SJCRH30 (cell line): ENCODE measurements around the gene KLHL22. TPM values are rescaled to one million over a fixed set of nuclear protein-coding genes. Genes with fewer than 3 reads are reported as not detected.
"Not testable (repeated sequence)": the region's sequence is repeated elsewhere in the genome, so short reads cannot be mapped to it uniquely, and the experiment has no call there.

ENCODE experiments used
- DNase-seq, 2 experiments: peaks; one replicate each; pipeline ENCODE4 v3.0.0-alpha.2; 2015 to 2020
- H3K27ac ChIP-seq: fragments of 250-450 bp; sonication (Bioruptor Pico); 2 replicates; pipeline ENCODE4 v1.5.1; 2020; ENCODE audit warnings: mild to moderate bottlenecking, moderate library complexity
- H3K27me3 ChIP-seq: fragments of 250-450 bp; sonication (Bioruptor Pico); 2 replicates; pipeline ENCODE4 v1.5.1; 2020; ENCODE audit warnings: mild to moderate bottlenecking, moderate library complexity
- H3K36me3 ChIP-seq: fragments of 250-450 bp; sonication (Bioruptor Pico); 2 replicates; pipeline ENCODE4 v1.5.1; 2020; ENCODE audit warnings: mild to moderate bottlenecking, moderate library complexity
- H3K4me1 ChIP-seq: fragments of 250-450 bp; sonication (Bioruptor Pico); 2 replicates; pipeline ENCODE4 v1.5.1; 2020; ENCODE audit warnings: mild to moderate bottlenecking, moderate library complexity
- H3K4me3 ChIP-seq: fragments of 250-450 bp; sonication (Bioruptor Pico); 2 replicates; pipeline ENCODE4 v1.5.1; 2020; ENCODE audit warnings: mild to moderate bottlenecking, moderate library complexity
- H3K9me3 ChIP-seq: fragments of 250-450 bp; sonication (Bioruptor Pico); replicated peaks from 2 replicates; pipeline ENCODE4 v1.5.1; 2020; ENCODE audit warnings: mild to moderate bottlenecking, moderate library complexity
- total RNA-seq: library from RNA; depleted of rRNA; stranded (reverse); fragments of >200 nt; shearing (Covaris generic); gene quantifications from 2 replicates; pipeline ENCODE4 v1.2.3, GENCODE V29; 2014; rRNA removed

Gene KLHL22
- total RNA-seq, result 12.2 and 12.7 TPM in 2 replicates

GRCh38 chr22:20494978-20495860 is at the start of gene KLHL22:
KLHL22 (minus strand) TSS chr22:20495795; CDS start chr22:20489211, 6,584 bp downstream.
- DNase-seq, result peak; percentile 70 to 73
- H3K4me3 ChIP-seq, result peak within 1 kb of the TSS; percentile 76
- H3K27ac ChIP-seq, result peak within 1 kb of the TSS; percentile 72
- H3K36me3 ChIP-seq, result no peaks in the 10 kb centered on the region
- peaks cover 3% of the 10 kb centered on the region for H3K4me1 ChIP-seq
- H3K27me3 ChIP-seq, result no peaks in the 10 kb centered on the region
- H3K9me3 ChIP-seq, result no peaks in the 10 kb centered on the region

DNA sequence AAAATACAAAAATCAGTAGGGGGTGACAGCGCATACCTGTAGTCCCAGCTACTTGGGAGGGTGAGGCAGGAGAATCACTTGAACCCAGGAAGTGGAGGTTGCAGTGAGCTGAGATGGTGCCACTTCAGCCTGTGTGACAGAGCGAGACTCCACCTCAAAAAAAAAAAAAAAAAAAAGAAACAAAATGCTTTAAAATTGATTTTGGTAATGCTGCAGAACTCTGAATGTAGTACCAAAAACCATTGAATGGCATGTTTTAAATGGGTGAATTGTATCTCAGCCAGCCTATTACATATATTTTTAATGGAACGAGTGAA is 49.7 kb upstream of the KLHL22 start:
- H3K27me3 ChIP-seq, H3K4me1 ChIP-seq, H3K9me3 ChIP-seq, DNase-seq, H3K4me3 ChIP-seq, H3K27ac ChIP-seq: not testable (repeated sequence)
- peaks cover 36% of the 10 kb centered on the region for H3K36me3 ChIP-seq

GRCh38 chr22:20542736-20543135 is 47.1 kb upstream of the KLHL22 start:
- no peak for DNase-seq
- H3K27ac ChIP-seq, result no peak overlapping the region
- no peak overlapping the region for H3K4me3 ChIP-seq
- no peaks in the 10 kb centered on the region; the same call in 1 of the 2 replicates for H3K9me3 ChIP-seq
- H3K4me1 ChIP-seq, result no peaks in the 10 kb centered on the region
- H3K27me3 ChIP-seq, result no peaks in the 10 kb centered on the region
- H3K36me3 ChIP-seq, result peaks cover 47% of the 10 kb centered on the region

- Histone ChIP-seq H3K36me3 (peaks cover 49% of the 10 kb centered on the region), H3K4me1 (no peaks in the 10 kb centered on the region), H3K27me3 (no peaks in the 10 kb centered on the region), H3K9me3 (no peaks in the 10 kb centered on the region; the same call in 1 of the 2 replicates), H3K27ac (no peak overlapping the region), H3K4me3 (no peak overlapping the region)
- no peak for DNase-seq
Measured at GRCh38 chr22:20542055-20542454, 46.5 kb upstream of the KLHL22 start.

- H3K36me3 ChIP-seq, result peaks cover 43% of the 10 kb centered on the region
- H3K9me3 ChIP-seq, H3K27me3 ChIP-seq, H3K4me3 ChIP-seq, H3K4me1 ChIP-seq, H3K27ac ChIP-seq, DNase-seq: not testable (repeated sequence)
Measured at GRCh38 chr22:20538875-20539274, 43.3 kb upstream of the KLHL22 start.

DNA sequence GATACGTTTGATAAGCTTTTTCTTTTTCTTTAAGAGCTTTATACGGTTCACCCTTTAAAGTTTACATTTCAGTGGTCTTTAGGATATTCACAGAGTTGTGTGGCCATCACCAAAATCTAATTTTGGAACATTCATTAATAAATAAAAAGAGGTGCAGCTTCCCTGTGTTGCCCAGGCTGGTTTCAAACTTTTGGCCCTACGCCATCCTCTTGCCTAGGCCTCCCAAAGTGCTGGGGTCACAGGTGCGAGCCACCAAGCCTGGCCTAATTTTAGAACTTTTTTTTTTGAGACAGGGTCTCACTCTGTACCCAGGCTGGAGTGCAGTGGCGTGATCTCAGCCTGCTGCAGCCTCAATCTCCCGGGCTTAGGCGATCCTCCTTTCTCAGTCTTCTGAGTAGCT is 42.4 kb upstream of the KLHL22 start:
- H3K27ac ChIP-seq, result no peak overlapping the region
- no peak for DNase-seq

GRCh38 chr22:20537325-20537756 is 41.7 kb upstream of the KLHL22 start:
- H3K4me1 ChIP-seq, result peaks cover 6% of the 10 kb centered on the region; the same call in 1 of the 2 replicates
- no peak for DNase-seq

More for the DNA sequence above, 42.4 kb upstream of the KLHL22 start:
- no peaks in the 10 kb centered on the region for H3K27me3 ChIP-seq
- no peaks in the 10 kb centered on the region; the same call in 1 of the 2 replicates for H3K4me1 ChIP-seq
- H3K4me3 ChIP-seq, result no peak overlapping the region
- peaks cover 40% of the 10 kb centered on the region for H3K36me3 ChIP-seq
- no peaks in the 10 kb centered on the region for H3K9me3 ChIP-seq

GRCh38 chr22:20536590-20537324 is 41.2 kb upstream of the KLHL22 start:
- no peak overlapping the region for H3K27ac ChIP-seq
- no peaks in the 10 kb centered on the region for H3K9me3 ChIP-seq
- no peak overlapping the region for H3K4me3 ChIP-seq
- H3K4me1 ChIP-seq, result peaks cover 12% of the 10 kb centered on the region
- no peak for DNase-seq
- no peaks in the 10 kb centered on the region for H3K27me3 ChIP-seq
- H3K36me3 ChIP-seq, result peaks cover 35% of the 10 kb centered on the region

More at GRCh38 chr22:20537325-20537756, 41.7 kb upstream of the KLHL22 start:
- H3K36me3 ChIP-seq, result peaks cover 35% of the 10 kb centered on the region
- no peak overlapping the region for H3K4me3 ChIP-seq
- no peaks in the 10 kb centered on the region for H3K9me3 ChIP-seq
- H3K27ac ChIP-seq, result no peak overlapping the region
- no peaks in the 10 kb centered on the region for H3K27me3 ChIP-seq

DNA sequence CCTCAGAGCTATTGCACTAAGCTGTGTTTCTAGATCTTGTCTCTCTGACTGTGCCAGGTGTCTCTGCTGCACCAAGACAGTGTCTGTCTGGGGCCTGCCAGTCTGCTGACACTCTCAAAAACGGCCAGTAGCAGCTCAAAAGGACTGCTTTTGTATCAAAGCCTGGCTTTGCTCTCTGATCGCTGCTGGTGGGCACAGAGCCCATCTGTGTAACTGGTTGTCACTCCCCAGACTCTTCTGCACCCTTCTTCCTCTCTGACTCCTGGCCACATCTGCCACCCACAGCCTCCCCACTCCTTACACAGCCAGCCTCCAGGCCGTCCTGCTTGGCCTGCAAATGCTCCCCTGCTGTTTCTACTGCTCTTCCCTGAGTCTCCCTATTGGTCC is 38.3 kb upstream of the KLHL22 start:
- no peak overlapping the region for H3K27ac ChIP-seq
- H3K36me3 ChIP-seq, result peaks cover 19% of the 10 kb centered on the region
- no peak for DNase-seq
- no peaks in the 10 kb centered on the region for H3K9me3 ChIP-seq
- no peak overlapping the region for H3K4me3 ChIP-seq
- peaks cover 27% of the 10 kb centered on the region for H3K4me1 ChIP-seq
- H3K27me3 ChIP-seq, result no peaks in the 10 kb centered on the region

DNA sequence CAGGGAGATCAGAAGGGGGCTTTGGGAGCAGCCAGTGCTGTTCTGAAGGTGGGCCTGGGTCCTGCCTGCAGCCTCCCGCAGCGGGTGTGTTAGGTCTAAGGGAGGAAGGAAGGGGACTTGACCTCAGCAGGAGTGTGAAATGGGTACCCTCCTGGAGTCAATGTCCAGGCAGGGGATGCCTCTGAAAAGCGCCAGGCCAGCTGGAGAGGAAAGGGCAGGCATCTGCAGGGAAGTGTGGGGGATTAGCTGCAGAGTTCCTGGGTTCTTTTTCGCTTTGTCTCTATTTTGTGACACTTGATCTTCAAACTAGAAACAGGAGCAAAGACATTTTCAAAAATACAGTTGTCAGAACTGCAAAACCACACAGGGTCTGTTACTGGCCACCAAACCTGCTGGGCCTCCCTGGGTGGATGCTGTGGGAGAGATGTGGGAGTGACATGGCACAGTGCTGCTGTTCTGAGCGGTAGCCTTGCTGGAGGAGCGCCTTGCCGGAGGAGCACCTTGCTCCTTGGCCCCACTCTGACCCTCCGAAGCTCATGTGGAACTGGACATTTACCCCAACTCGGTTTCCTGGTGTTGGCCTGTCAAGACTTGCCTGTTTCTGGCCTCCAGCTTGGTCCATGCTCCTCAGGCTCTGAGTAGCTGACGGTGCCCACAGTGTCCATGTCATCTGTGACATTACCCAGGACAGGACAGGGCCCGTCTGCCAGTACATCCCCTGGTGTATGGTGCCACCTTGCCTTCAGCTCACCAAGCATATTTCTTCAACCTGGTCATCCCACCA is 37.7 kb upstream of the KLHL22 start:
- no peak for DNase-seq
- H3K4me1 ChIP-seq, result peaks cover 27% of the 10 kb centered on the region
- peaks cover 17% of the 10 kb centered on the region for H3K36me3 ChIP-seq
- H3K27me3 ChIP-seq, result no peaks in the 10 kb centered on the region
- no peak overlapping the region for H3K27ac ChIP-seq
- no peak overlapping the region for H3K4me3 ChIP-seq
- H3K9me3 ChIP-seq, result no peaks in the 10 kb centered on the region

DNA sequence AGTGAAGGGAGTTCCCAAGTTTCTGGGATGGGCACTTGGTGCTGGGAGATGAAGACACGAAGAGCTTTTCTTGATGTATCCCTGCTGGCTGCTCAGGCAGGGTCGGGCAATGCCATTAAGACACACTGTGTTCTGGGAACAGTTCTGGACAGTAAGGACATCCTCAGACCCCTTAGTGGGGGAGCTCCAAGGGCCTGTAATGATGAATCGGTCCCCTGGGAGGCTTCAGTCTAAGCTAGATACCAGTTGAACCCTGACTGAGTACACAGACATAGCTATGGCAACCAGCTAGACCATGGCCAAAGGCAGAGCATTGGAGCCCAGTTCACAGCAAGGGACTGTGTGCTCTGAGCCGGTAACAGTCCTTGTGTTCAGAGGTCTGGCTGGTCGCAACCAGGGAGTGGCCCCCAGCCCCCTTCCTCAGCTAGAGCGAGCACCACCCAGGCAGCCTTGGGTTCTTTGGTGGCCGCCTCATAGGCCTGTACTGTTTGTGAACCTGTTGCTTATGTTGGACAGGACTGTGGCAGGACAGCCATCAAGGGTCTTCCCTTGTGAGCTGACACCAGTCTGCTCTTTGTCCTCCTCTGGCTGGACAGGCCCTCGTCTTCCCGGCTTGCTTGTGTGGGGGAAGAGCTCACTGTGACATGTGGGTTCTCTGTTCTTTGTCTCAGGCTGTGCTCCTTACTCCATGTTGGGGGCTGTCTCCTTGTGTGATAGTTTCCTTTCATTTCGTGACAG is 36.8 kb upstream of the KLHL22 start:
- Histone ChIP-seq H3K27me3 (no peaks in the 10 kb centered on the region), H3K4me1 (peaks cover 27% of the 10 kb centered on the region), H3K36me3 (peaks cover 18% of the 10 kb centered on the region), H3K4me3 (no peak overlapping the region), H3K9me3 (no peaks in the 10 kb centered on the region), H3K27ac (peak overlapping the region; percentile 63)
- no peak for DNase-seq

DNA sequence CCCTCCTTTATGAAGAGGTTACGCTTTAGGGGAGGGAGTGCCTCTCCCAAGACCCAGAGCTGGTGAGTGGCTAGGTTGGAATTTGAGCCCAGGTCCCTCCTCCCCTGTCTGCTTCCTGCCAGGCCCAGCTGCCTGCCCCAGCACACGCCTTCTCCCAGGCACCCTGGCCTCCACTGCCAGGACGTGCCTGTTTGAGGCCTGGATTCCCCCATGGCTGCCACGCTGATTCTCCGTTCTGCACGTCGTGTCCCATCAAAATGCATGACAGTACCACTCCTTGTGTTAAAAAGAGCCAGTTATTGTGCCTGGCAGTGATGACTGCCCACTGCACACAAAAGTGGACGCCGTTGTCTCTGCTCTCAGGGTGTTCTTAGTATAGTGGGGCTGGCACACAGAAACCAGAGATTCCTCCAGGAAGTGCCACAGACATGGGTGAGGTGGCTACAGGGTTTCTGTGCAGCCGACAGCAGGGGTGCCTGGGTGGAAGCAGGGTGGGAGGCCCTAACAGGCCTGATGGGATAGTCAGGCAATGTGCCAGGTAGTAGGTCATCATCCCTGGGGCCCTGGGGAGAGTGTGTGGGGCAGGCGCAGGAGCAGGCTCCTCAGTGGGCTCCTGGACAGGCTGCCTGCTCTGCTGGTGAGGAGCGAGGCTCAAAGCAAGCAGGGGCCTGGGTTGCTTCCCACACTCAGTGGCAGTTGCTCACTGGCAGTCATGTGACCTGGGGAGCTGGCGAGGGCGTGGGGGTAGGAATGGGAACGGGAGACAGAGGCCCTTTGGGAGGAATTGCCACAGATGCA is 36.0 kb upstream of the KLHL22 start:
- H3K27ac ChIP-seq, result peak overlapping the region; percentile 63
- H3K4me3 ChIP-seq, result no peak overlapping the region
- peak; percentile 75 to 78 for DNase-seq
- H3K27me3 ChIP-seq, result no peaks in the 10 kb centered on the region
- peaks cover 27% of the 10 kb centered on the region for H3K4me1 ChIP-seq
- peaks cover 14% of the 10 kb centered on the region for H3K36me3 ChIP-seq
- H3K9me3 ChIP-seq, result no peaks in the 10 kb centered on the region

DNA sequence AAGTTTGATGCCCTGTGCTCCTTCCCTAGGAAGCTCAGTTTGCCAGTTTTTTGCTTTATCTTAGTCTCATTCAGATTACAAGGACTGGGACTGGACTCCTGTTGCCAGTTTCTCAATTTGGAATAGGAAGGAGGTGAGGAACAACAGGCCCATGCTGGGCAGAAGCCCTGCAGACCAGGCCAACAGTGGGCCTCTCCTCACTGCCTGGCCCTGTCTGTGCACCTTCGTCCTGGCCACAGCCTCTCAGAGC is 35.5 kb upstream of the KLHL22 start:
- Histone ChIP-seq H3K4me3 (no peak overlapping the region), H3K4me1 (peaks cover 27% of the 10 kb centered on the region), H3K9me3 (no peaks in the 10 kb centered on the region), H3K36me3 (peaks cover 16% of the 10 kb centered on the region; the same call in 1 of the 2 replicates), H3K27ac (peak overlapping the region; percentile 63), H3K27me3 (no peaks in the 10 kb centered on the region)
- no peak for DNase-seq
